Embryonic facial prominence (tissue), 1 donor: ENCODE measurements around the gene UTS2R.

Experiments
- DNase-seq: peaks from one replicate; pipeline ENCODE4 v3.0.0-alpha.2; 2016; ENCODE audit errors: extremely low spot score

The UTS2R gene

GRCh38 chr17:82389379-82389778 is 17.8 kb downstream of the UTS2R start:
- DNase-seq = no peak

- DNase-seq = no peak
These were observed 18.7 kb downstream of the UTS2R start for GRCh38 chr17:82390015-82390859.

DNA sequence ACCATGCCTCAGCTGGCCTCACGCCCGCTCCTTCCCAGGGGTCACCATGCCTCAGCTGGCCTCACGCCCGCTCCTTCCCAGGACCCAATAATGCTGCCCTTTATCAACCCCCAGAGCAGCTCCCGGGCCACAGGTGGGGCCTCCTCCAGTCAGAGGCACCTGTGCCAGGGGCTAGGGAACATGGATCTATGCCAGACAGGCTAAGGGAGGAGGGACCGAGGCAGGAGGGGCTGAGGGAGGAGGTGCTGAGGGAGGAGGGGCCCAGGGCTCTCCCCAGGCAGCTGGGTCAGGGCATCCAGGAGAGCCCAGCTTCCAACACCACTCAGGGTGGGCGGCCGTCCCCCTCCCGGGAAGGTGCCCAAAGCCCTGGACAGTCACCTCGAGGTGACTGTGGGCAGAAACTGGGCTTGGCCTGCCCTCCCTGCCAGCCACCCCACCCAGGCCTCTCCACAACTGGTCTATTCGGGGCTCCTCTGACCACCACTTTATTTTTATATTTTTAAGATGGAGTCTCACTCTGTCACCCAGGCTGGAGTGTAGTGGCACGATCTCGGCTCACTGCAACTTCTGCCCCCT is 19.4 kb downstream of the UTS2R start:
- no peak for DNase-seq

GRCh38 chr17:82391496-82392066 is 20.0 kb downstream of the UTS2R start:
- DNase-seq = no peak

- no peak for DNase-seq
These were observed 20.8 kb downstream of the UTS2R start for GRCh38 chr17:82392209-82392920.

- DNase-seq = no peak
These were observed 21.4 kb downstream of the UTS2R start for GRCh38 chr17:82392941-82393340.

- DNase-seq = no peak
These were observed 22.7 kb downstream of the UTS2R start for GRCh38 chr17:82394278-82394677.

DNA sequence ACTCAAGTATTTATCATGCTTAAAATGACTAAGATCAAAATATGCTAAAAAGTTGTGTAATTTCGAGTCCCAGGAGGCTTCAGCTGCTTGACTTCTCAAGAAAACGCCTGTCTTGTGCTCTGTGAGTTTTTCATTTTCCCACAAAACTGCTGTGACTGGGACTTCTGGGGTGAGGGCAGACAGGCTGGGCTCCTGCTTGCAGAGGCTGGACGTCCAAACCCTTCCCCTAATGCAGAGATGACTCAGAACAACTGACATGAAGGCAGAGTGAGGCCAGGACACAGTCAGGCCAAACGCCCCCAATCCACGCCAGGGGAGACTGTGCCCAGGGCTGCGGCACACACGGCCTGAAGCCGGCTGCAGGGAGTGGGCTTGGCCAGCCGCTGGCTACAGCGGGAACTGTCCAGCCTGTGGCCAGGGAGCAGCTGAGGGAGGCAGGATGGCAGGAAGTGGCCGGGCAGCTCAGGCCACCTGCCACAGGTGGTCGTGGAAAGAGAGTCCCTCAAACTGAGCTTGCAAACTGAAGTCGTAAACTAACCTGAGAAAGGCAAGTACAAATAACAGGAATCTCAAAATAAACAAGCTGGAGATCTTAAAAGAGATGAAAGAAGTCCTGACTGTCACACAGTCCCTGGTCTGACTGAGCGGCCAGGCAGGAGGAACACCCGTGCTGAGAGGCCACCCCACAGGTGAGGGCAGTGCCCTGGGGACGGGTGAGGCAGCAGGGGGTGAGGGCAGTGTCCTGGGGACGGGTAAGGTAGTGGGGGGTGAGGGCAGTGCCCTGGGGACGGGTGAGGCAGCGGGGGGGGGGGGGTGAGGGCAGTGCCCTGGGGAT is 25.3 kb downstream of the UTS2R start:
- no peak for DNase-seq

DNA sequence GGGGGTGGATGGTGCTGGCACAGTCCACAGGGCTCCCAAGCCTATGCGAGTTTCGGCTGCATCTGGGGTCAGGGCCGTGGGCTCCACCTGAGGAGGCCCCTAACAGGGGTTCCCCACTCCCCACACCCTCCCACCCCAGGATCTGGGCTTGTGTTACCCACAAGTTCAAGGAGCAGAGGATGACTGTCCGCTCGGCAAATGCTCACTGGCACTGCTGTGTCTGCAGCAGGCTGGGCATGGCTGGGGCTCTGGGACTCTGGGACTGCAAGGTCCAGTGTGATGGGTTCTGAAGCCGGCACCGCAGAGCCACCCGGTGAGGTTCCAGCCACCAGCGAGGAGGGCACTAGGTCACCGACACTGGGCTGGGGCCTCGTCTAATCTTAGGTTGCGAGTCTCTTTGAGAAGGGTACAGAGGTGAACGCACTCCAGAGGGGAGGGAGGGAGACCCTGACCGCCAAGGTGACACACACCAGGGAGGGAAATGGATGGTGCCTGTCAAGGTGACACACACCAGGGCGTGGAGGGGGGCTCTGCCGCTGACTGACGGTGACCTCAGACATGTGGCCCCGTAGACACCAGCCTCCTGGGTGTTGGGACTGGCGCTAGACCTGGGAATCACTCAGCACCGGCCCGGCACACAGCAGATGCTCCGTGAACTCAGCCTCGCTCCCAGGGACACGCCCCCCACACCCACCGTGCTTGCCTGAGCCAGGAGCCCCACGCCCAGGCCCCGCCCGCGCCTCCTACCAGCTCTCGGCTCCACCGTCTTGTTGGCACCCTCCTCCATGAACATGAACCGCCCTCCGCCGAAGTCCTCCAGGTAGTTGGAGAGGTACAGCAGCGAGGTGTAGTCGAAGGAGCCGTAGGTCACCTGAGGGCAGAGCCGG is 26.1 kb downstream of the UTS2R start:
- no peak for DNase-seq

- DNase-seq = peak; percentile 51
These were observed 27.5 kb downstream of the UTS2R start for GRCh38 chr17:82399041-82399441.

GRCh38 chr17:82399601-82400101 is 28.1 kb downstream of the UTS2R start:
- no peak for DNase-seq

DNA sequence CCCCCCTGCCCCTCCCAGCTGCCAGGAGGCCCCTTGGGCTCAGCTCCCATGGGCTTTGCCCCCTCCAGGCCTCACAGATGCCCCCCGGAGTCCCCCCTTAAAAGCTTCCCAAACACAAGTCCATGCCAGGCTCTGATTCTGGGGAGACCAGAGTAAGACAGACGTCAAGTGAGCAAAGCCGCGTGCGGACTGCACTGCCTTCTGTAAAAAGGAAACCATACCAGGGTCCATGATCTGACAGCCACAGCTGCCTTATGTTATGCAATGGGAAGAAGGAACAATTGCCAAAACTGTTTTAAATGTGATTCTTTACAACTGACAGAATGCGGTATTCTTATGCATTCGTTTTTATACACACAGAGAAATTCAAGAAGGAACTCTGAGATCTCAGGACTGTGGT is 28.6 kb downstream of the UTS2R start:
- DNase-seq = no peak

GRCh38 chr17:82400830-82401229 is 29.3 kb downstream of the UTS2R start:
- DNase-seq = no peak

GRCh38 chr17:82402865-82403264 is 31.3 kb downstream of the UTS2R start:
- DNase-seq = no peak

DNA sequence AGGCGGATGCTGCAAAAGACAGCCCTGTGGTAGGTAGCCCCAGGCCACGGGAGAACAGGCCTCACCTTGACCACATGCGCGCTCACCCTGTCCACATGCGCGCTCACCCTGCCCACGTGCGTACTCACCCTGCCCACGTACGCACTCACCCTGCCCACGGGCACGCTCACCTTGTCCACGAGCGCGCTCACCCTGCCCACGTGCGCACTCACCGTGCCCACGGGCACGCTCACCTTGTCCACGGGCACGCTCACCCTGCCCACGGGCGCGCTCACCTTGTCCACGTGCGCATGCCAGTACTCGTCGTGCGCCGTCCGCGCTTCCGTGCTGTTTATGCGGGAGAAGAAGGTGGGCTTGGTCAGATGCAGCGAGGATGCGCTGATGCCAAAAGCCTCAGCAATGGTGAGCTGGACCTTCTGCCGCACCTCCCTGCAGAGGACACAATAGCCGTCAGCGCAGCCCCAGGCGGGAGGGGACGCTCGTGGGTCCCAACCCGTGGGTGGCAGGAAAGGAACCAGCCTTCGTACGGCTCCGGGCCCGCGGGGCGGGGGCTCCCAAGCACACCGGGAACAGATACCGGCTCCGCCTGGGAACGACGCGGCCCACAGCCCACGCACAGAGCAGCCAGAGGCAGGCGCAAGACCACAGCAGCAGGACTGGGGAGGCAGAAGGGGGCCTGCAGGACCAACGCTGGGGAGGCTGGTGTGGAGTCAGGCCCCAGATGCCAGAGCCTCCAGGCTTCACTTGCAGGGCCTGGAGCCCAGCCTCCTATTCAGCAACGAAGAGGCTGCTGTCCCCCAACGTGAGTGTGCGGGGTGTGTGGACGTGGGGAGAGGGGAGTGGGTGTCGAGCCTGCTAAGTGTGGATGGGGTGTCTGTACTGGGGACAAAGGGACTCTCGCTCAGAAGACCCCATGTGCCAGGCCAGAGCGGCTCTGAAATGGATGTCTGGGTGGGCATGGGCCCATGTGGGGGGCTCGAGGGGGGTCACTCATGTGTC is 32.4 kb downstream of the UTS2R start:
- DNase-seq = no peak

DNA sequence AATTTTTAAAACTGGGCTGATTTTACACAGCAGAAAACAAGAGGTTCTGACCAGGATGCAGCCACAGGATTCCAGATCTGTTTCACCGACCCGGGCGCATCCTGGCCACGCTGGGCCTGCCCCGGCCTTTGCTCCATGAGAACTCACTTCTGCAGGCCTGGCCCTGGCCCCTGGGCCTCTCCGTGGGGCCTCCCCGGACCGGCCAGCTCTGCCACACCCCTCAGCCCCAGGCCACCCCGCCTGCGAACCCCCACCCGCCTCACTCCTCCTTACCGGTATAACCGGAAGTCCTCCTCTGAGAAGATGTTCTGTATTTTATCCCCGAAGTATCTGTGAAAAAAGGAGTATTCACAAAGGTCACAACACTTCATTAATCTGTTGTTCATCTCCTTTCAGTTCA is 33.5 kb downstream of the UTS2R start:
- DNase-seq = no peak

- no peak for DNase-seq
These were observed 34.6 kb downstream of the UTS2R start for GRCh38 chr17:82406131-82406671.

- no peak for DNase-seq
These were observed 35.7 kb downstream of the UTS2R start for GRCh38 chr17:82407255-82407654.
